Endothelial cell of umbilical vein (primary cell): Measurements from ENCODE around the gene IBA57. TPM values are rescaled to one million over a fixed set of nuclear protein-coding genes. Genes with fewer than 3 reads are reported as not detected.

Source experiments
- BruUV-seq: library from RNA; stranded (reverse); fragments of 400-500 nt; replicated peaks from 2 replicates; lab custom pipeline; 2021; lab: Mats Ljungman, UMichigan
- CTCF ChIA-PET: fragments of 300-600, 350-600 bp; sonication (Branson Sonifier 250); formaldehyde crosslinking; loops from one replicate; lab custom pipeline; 2021; ENCODE audit warnings: antibody characterized with exemption, inconsistent platforms; lab: Charles Lee
- POLR2A ChIA-PET: fragments of 300-600, 350-600 bp; sonication (Branson Sonifier 250); formaldehyde crosslinking; loops from one replicate; lab custom pipeline; 2021; ENCODE audit warnings: antibody characterized with exemption, inconsistent platforms; lab: Charles Lee
- DNase-seq: peaks from one replicate; pipeline ENCODE4 v3.0.0-alpha.2; 2011; ENCODE audit warnings: low read depth, low spot score
- FAIRE-seq: peaks from 2 replicates; lab custom pipeline; 2011; peaks lifted over from hg19 to GRCh38; lab: Jason Lieb, UNC
- H2AFZ ChIP-seq: 2 replicates; pipeline ENCODE4 v1.6.0; 2012; ENCODE audit warnings: low read depth, low read length, control low read depth, inconsistent platforms
- H3K27ac ChIP-seq: 2 replicates; pipeline ENCODE4 v1.5.1; 2011; ENCODE audit warnings: low read depth, mild to moderate bottlenecking, control low read depth, low read length, moderate library complexity; ENCODE audit not compliant: insufficient read depth
- H3K27me3 ChIP-seq, 2 experiments: 2 replicates each; pipeline versions ENCODE4 v1.6.0 to v1.6.1; 2011; ENCODE audit warnings: low read length in 2 of 2, mixed read lengths in 1 of 2; ENCODE audit not compliant: control insufficient read depth in 2 of 2, insufficient read depth in 2 of 2
- H3K36me3 ChIP-seq, 2 experiments: 2 replicates in 1 of 2; 3 replicates in 1 of 2; pipeline ENCODE4 v1.5.1; 2011; ENCODE audit warnings: low read length in 2 of 2, mild to moderate bottlenecking in 1 of 2, moderate library complexity in 1 of 2; ENCODE audit not compliant: control insufficient read depth in 2 of 2, insufficient read depth in 2 of 2; ENCODE audit errors: extremely low read depth in 1 of 2
- H3K4me1 ChIP-seq: 3 replicates; pipeline ENCODE4 v1.5.1; 2011; ENCODE audit warnings: mild to moderate bottlenecking, low read length; ENCODE audit not compliant: control insufficient read depth, insufficient read depth; ENCODE audit errors: extremely low read depth
- H3K4me2 ChIP-seq: 2 replicates; pipeline ENCODE4 v1.6.1; 2011; ENCODE audit warnings: low read length, control low read depth, mixed read lengths; ENCODE audit not compliant: insufficient read depth
- H3K4me3 ChIP-seq, 3 experiments: fragments of 200-600 bp in 1 of 3; sonication (generic), shearing (Covaris generic) in 1 of 3; replicated peaks in 1 of 3; 2 replicates each; pipeline ENCODE4 v1.5.1; 2011 to 2016; ENCODE audit warnings: control low read depth in 3 of 3, low read length in 3 of 3, mild to moderate bottlenecking in 2 of 3, inconsistent platforms in 1 of 3, low read depth in 1 of 3, moderate library complexity in 1 of 3; ENCODE audit not compliant: insufficient read depth in 1 of 3
- H3K79me2 ChIP-seq: 2 replicates; pipeline ENCODE4 v1.6.0; 2012; ENCODE audit warnings: low read length, inconsistent platforms; ENCODE audit not compliant: control insufficient read depth, insufficient read depth
- H3K9ac ChIP-seq: replicated peaks from 2 replicates; pipeline ENCODE3; 2011; ENCODE audit warnings: low read length, control low read depth; ENCODE audit not compliant: insufficient read depth; ENCODE audit errors: extremely low read depth
- H3K9me1 ChIP-seq: replicated peaks from 3 replicates; pipeline ENCODE4 v1.6.0; 2011; ENCODE audit warnings: mild to moderate bottlenecking, low read length; ENCODE audit not compliant: control insufficient read depth, insufficient read depth; ENCODE audit errors: extremely low read depth
- H3K9me3 ChIP-seq: replicated peaks from 2 replicates; pipeline ENCODE4 v1.5.1; 2012; ENCODE audit warnings: low read length, inconsistent platforms; ENCODE audit not compliant: control insufficient read depth, insufficient read depth
- H4K20me1 ChIP-seq: replicated peaks from 2 replicates; pipeline ENCODE3; 2011; ENCODE audit warnings: mild to moderate bottlenecking, low read length; ENCODE audit not compliant: control insufficient read depth, insufficient read depth; ENCODE audit errors: extremely low read depth
- CTCF ChIP-seq, 2 donors: IDR thresholded peaks; 1 replicate in 1 of 2; 2 replicates in 1 of 2; pipeline ENCODE4 v1.5.1; 2011; ENCODE audit warnings: low read length in 2 of 2, mild to moderate bottlenecking in 2 of 2, moderate library complexity in 2 of 2, control low read depth in 1 of 2, inconsistent platforms in 1 of 2, low read depth in 1 of 2; ENCODE audit not compliant: insufficient read depth in 1 of 2; ENCODE audit errors: extremely low read depth in 1 of 2
- EZH2 ChIP-seq: IDR thresholded peaks from 2 replicates; pipeline ENCODE4 v1.6.1; 2012; ENCODE audit warnings: borderline replicate concordance, low read depth, mild to moderate bottlenecking, moderate library complexity, low read length, inconsistent platforms; ENCODE audit not compliant: severe bottlenecking
- FOS ChIP-seq: IDR thresholded peaks from 2 replicates; pipeline ENCODE4 v1.6.1; 2011; ENCODE audit warnings: mild to moderate bottlenecking, low read length, moderate library complexity, borderline replicate concordance; ENCODE audit not compliant: insufficient read depth
- GATA2 ChIP-seq: IDR thresholded peaks from 2 replicates; pipeline ENCODE4 v1.7.0; 2011; ENCODE audit warnings: low read depth, mild to moderate bottlenecking, moderate library complexity, mixed read lengths, low read length; ENCODE audit not compliant: insufficient read length, insufficient read depth
- JUN ChIP-seq: IDR thresholded peaks from 2 replicates; pipeline ENCODE4 v1.6.1; 2011; ENCODE audit warnings: borderline replicate concordance, low read depth; ENCODE audit not compliant: insufficient read length, insufficient read depth
- MAX ChIP-seq: IDR thresholded peaks from 2 replicates; pipeline ENCODE4 v1.6.1; 2011; ENCODE audit not compliant: insufficient read depth, insufficient read length
- MYC ChIP-seq: IDR thresholded peaks from one replicate; pipeline ENCODE4 v1.6.1; 2011; ENCODE audit warnings: mild to moderate bottlenecking, low read depth, low read length
- POLR2A ChIP-seq: IDR thresholded peaks from 2 replicates; pipeline ENCODE4 v1.6.1; 2012; ENCODE audit warnings: low read depth, mild to moderate bottlenecking, control low read depth, low read length
- POLR2AphosphoS5 ChIP-seq: IDR thresholded peaks from 2 replicates; pipeline ENCODE4 v1.6.1; 2012; ENCODE audit warnings: low read depth, mild to moderate bottlenecking, control low read depth, low read length, moderate library complexity; ENCODE audit not compliant: insufficient read depth
- dilution Hi-C: fragments of 300-500 bp; cut with MboI; formaldehyde crosslinking; loops from one replicate; pipeline ENCODE4 v1.15.0; 2019; ENCODE audit warnings: low sequenced_read_pairs; ENCODE audit not compliant: extremely low pct_ligation_motif_present
- intact Hi-C: fragments of 100-400 bp; cut with micrococcal nuclease; formaldehyde crosslinking; loops from one replicate; pipeline ENCODE4 v1.10.0; 2022
- polyA plus RNA-seq, 4 experiments: library from polyadenylated mRNA; depleted of rRNA in 3 of 4; stranded (reverse) in 3 of 4; unstranded in 1 of 4; fragments of >200 nt; gene quantifications; 2 replicates each; pipeline versions ENCODE4 v1.2.1 to v1.2.3, GENCODE V29; 2011 to 2012; ENCODE audit warnings: missing spikeins in 1 of 4
- total RNA-seq: library from RNA; stranded (reverse); gene quantifications from 2 replicates; pipeline ENCODE4 v1.2.3, GENCODE V29; 2021

IBA57 gene
- total and polyA plus RNA-seq, 2 donors (not counting 3 experiments of a cell fraction or from before 2014, with no cell fraction given): 3.4 to 7.7 TPM

DNA sequence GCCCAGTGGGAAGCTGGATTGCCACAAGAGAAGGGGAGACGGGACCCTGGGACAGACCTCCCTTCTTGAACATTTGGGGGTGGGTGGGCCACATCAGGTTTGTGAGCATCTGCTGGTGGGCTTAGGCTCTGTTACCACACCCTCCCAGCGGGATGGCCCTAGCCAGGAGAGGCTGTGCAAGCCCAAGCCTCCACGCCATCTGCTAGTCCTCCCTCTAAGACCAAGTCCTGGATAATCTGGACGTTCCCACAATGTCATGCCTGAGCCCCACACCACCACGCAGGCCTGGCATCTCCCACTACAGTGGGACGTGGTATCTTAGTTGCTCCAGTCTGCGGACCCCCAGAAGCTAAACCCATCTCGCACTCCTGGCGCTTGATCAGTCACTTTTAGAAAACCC is 3.7 kb upstream of the IBA57 start:
- peaks cover 6% of the 10 kb centered on the region for H3K79me2 ChIP-seq
- H2AFZ ChIP-seq: peak overlapping the region; percentile 25
- no peaks in the 10 kb centered on the region for H3K9me1 ChIP-seq
- no peaks in the 10 kb centered on the region for H3K9me3 ChIP-seq
- CTCF ChIA-PET: interaction anchor here (1.0 to 1.2 kb wide), 3 partner anchors 12 to 162 kb away, joined by 3 to 5 read pairs (median 4); no protein-coding TSS in a partner anchor
- H3K4me2 ChIP-seq: no peak overlapping the region
- FAIRE-seq (no peak), DNase-seq (no peak)
- no peaks in the 10 kb centered on the region for H4K20me1 ChIP-seq
- no peaks in the 10 kb centered on the region for H3K27me3 ChIP-seq
- peaks cover 28% of the 10 kb centered on the region for H3K4me1 ChIP-seq
- H3K36me3 ChIP-seq: no peaks in the 10 kb centered on the region
- no peak overlapping the region for H3K4me3 ChIP-seq
- dilution Hi-C loops: no loop called here
- TF ChIP-seq EZH2: no peak
- TF ChIP-seq CTCF (IDR thresholded peaks at IDR 0.05; ENCODE audit: extremely low read depth in 1 of 2, insufficient read depth in 1 of 2, low read depth in 1 of 2, low read length in 2 of 2): no peak
- no peak for TF ChIP-seq POLR2A
- TF ChIP-seq FOS: no peak
- no peak for TF ChIP-seq POLR2AphosphoS5
- TF ChIP-seq MAX: no peak
- no peak for TF ChIP-seq GATA2
- TF ChIP-seq JUN: no peak
- no peak for TF ChIP-seq MYC
- peak overlapping the region; percentile 51 for H3K27ac ChIP-seq
- POLR2A ChIA-PET: no interaction called here
- H3K9ac ChIP-seq: no peak overlapping the region
- intact Hi-C loops: loop anchor here (1.0 to 10.0 kb wide), 2 partner anchors 14 to 377 kb away; no protein-coding TSS in a partner anchor
- no TSS peak for BruUV-seq
